NCI-H1694 (cell line): Measurements from ENCODE around the gene ASPSCR1.
"Not testable (repeated sequence)": the region's sequence is repeated elsewhere in the genome, so short reads cannot be mapped to it uniquely, and the experiment has no call there.

Experiments
- DNase-seq: peaks from one replicate; lab custom pipeline; 2025; lab: John Stamatoyannopoulos, UW

Gene ASPSCR1

DNA sequence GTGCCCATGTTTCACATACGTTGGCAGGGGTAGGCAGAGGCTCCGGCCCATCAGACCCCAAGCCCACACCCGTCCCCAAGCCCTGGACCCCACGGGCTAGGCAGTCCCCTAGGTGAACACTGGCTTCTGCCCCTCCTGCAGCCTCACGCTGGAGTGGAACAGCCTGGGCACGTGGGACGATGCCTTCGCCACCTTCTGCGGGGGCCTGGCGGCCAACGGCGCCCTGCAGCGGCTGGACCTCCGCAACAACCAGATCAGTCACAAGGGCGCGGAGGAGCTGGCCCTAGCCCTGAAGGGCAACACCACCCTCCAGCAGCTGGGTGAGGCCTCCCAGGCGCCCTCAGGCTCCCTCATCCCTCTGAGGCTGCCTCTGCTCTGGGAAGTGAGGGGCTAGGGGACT lies 47.4 kb downstream of the ASPSCR1 start:
- DNase-seq: no peak

DNA sequence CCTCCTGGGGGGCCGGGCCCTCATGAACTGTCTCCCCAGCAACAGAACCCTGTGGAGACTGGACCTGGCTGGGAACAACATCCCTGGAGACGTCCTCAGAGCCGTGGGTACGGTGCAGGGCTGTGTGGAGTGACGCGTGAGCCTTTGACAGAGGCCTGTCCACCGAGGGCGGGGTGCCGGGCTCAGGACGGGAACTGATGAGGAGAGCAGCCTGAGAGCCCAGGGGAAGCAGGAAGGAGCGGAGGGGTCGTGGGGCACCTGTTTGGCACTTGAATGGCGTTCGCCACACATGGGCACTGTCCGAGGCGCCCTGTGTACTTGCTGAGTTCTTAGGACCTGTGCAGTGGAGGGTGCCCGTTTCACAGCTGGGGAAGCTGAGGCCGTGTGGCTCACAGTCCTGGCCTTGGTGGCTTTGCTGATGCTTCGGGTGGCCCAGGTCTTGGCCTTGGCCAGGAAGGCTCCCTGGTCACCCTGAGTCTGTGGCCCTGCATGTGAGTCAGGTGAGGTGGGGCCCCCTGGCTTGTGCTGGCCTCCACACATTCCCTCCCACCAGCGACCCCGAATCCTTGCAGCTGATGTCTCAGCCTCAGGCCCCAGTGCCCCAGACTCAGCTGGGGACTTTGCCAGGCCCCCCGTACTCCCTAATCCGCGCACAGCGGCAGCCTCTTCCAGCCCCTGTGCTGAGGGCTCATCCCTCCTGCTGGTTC lies 48.1 kb downstream of the ASPSCR1 start:
- no peak for DNase-seq

DNA sequence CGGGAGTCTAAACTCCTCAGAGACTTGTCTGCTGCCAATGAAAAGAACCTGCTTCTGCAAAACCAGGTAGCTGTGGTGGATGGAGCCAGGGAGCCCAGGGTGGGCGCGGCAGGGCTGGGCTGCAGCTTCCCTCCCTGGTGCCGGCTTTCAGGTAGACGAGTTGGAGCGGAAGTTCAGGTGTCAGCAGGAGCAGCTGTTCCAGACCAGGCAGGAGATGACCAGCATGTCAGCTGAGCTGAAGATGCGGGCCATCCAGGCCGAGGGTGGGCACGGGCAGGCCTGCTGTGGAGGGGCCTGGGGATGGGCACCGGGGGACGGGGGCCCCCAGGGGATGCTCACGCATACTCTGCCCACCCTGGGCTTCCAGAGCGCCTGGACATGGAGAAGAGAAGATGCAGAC lies 50.8 kb downstream of the ASPSCR1 start:
- DNase-seq: no peak

DNA sequence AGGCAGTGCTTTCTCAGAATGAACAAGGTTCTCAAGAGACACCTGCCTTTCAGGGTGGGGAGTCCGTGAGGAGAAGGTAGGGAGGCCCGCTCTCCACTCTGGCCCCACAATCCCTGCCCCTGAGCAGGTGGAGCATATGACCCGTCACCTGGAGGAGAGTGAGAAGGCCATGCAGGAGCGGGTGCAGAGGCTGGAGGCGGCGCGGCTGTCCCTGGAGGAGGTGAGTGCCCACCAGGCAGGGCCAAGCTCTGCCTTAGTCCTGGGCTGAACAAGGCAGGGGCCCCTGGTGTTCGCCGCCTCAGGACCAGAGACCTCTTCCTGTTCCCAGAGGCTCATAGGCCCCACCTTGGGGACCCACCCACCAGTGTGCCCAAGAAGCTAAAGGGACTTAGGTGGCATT lies 51.5 kb downstream of the ASPSCR1 start:
- DNase-seq: no peak

DNA sequence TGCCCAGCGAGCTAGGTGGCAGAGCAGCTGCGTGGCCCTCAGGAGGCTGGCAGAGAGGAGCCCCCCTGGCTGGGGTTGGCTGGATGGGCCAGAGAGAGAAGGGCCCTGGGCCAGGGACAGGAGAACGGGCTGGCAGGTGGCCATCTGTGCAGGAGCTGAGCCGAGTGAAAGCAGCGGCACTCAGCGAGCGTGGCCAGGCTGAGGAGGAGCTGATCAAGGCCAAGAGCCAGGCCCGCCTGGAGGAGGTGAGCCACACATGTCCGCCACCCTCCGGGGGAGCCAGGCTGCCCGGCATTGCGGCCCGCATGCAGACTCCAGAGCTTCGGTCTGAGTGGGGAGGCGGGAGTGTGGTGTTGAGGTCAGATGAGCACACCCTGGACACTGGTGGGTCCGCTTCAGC lies 52.0 kb downstream of the ASPSCR1 start:
- no peak for DNase-seq

DNA sequence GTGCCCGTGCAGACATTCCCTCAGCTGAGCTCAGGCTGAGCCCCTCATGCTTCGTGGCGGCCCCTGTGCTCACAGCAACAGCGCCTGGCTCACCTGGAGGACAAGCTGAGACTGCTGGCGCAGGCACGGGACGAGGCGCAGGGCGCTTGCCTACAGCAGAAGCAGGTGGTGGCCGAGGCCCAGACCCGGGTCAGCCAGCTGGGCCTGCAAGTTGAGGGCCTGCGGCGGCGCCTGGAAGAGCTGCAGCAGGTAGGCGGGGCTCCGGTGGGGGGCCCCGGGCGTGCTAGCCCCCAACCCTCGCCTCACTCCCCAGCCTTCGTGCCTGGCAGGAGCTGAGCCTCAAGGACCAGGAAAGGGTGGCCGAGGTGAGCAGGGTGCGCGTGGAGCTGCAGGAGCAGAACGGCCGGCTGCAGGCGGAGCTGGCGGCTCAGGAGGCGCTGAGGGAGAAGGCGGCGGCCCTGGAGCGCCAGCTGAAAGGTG lies 52.6 kb downstream of the ASPSCR1 start:
- no peak for DNase-seq

DNA sequence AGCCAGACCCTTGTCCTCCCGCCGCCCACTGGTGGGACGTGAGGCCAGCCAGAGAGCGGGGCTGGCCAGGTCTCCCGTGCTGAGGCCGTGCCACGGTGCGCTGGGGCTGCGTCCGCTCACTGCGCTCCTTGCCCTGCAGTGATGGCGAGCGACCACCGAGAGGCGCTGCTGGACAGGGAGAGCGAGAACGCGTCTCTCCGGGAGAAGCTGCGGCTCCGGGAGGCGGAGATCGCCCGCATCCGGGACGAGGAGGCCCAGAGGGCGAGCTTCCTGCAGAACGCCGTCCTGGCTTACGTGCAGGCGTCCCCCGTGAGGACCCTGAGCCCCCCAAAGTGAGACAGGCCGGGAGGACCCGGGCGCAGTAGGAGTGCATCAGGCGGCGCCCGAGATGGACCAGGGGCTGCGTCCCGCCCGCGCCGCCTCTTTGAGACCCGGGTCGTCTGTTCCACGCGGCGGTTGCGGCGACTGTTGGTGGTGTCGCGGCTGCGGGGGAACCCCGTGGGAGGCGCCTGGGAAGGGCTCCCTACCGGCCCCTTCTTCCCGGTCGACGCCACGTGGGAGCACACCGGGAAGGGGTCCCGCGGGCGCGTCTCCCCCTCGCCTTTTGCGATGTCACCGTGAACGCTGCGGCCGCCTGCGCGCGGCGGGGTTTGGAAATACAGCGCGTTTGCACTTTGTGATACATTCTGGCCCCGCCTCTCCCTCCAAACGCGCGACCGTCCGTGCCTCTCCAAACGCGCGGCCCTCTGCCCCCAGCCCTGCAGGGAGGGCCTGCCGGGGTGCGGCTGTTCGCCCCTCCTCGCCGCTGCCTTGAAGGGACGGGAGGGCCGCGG lies 53.3 kb downstream of the ASPSCR1 start:
- peak; percentile 72 for DNase-seq

DNA sequence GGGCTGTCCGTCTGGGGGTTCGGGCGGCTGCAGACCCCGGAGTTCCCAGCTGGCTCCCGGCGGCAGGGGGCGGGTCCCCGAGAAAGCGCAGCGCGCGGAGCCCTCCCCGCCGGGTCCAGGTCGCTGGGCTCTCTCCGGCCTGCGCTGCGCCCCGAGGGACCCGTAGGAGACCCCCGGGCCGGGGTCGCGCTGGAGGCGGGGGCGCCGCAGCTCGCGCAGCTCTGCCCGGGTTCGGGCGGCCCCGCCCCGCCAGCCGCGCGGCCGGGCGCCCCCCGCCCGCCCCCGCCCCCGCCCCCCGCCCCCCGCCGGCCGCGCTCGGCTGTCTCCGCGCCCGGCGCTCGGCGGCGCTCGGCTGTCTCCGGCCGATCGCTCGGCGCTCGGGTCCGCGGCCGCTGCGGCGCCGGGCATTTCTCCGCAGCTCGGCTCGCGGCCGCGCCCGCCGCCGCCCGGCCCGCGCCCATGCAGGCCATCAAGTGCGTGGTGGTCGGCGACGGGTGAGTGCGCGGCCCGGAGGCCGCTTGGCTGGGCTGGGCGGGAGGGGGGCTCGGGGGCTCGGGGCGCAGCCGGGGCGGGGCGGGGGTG lies 54.0 kb downstream of the ASPSCR1 start, which contains the start of gene RAC3:
Gene RAC3 (plus strand): TSS at position 376 of the 582 bp plus-strand sequence. CDS start 84 bp downstream, at position 460.
- DNase-seq: no peak

DNA sequence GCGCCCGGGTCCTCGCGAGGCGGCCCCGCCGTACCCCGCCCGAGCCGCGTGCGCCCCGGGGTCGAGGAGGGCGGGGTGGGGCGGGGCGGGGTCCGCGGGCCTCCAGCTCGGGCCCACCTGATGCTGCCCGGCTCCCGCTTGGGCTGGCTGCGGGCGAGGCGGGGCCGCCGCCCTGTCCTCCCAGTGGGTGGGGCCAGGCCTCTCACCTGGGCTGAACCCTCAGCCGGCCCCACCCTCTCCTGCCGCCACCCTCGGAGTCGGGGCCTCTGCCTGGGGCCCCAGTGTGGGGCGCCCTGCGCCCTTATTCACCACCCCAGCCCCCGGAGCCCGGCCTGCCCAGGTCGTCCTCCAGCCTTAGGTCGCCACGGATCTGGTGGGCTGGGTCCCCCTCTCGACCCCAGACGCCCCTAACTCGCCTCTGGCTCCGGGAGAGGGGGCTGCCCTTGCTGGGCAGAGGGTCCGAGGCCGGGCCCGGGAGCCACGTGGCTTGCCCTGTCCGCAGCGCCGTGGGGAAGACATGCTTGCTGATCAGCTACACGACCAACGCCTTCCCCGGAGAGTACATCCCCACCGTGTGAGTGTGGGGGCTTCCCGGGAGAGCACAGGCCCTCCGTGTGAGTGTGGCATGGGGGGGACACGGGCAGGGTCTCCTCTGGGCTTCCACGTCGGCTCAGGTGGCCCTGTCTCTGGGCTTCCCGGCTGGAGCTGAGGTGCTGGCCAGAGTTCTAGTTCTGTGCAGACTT lies 54.6 kb downstream of the ASPSCR1 start:
- peak; percentile 9 for DNase-seq

DNA sequence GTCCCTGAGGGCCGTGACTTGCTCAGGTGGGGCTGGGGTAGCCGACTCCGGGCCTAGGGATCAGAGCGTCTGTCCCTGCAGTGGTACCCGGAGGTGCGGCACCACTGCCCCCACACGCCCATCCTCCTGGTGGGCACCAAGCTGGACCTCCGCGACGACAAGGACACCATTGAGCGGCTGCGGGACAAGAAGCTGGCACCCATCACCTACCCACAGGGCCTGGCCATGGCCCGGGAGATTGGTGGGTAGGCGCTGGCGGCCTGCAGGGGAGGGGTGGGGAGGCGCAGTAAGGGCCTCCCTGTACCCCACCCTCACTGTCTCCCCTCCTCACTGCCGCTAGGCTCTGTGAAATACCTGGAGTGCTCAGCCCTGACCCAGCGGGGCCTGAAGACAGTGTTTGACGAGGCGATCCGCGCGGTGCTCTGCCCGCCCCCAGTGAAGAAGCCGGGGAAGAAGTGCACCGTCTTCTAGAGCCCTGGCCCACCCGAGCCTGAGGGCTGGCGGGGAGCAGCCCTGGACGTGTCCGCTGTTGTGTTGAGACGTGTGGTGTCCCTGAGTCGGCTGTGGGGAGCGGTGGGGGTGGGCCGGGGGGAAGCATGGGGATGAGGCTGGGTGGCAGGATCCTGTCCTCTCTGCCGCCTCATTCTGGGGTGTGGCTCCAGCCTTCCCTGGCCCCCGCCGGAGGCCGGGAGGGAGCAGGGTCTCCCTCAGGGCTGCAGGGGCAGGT lies 56.1 kb downstream of the ASPSCR1 start:
- DNase-seq: no peak

DNA sequence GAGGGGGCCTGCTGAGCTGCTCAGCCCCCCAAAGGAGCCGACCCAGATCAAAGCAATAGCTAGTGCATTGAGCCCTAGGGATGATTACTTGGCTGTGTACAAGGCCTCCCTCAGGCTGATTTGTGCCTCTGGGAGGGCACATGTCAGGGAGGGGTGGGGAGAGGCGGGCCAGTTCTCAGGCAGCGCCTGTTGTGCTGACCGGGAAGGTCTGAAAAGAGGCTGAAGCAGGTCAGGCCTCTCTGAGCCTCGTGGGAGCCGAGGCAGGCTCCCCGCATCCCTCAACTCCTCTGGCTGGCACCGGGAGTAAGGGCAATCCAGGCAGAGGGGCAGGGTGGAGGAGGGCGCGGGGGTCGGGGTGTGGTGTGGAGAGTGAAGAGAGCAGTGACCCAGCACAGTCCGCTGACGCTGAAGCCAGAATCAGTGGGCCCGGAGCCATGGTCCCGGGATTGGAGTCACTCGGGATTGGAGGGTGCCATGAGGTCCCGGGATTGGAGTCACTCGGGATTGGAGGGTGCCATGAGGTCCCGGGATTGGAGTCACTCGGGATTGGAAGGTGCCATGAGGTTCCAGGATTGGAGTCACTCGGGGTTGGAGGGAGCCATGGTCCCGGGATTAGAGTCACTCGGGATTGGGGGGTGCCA lies 57.1 kb downstream of the ASPSCR1 start:
- no peak for DNase-seq

DNA sequence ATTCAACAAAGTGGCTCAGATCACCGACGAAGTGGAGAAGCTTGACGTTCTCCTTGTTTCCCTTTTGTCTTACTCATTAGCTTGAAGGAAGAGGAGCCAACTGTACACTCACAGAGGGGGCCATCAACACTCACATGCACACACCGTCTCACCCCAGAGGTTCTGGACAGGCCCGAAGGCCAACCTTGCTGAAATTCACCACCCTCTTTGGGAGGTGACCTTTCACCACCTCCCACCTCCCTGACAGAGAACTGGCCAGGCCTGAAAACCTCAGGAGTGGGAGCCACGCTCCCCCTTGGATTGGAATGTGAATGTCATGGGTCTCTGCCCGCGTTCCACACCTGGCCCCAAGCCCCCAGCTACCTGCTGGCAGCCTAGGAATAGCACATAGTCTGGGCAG lies 58.1 kb downstream of the ASPSCR1 start:
- no peak for DNase-seq

DNA sequence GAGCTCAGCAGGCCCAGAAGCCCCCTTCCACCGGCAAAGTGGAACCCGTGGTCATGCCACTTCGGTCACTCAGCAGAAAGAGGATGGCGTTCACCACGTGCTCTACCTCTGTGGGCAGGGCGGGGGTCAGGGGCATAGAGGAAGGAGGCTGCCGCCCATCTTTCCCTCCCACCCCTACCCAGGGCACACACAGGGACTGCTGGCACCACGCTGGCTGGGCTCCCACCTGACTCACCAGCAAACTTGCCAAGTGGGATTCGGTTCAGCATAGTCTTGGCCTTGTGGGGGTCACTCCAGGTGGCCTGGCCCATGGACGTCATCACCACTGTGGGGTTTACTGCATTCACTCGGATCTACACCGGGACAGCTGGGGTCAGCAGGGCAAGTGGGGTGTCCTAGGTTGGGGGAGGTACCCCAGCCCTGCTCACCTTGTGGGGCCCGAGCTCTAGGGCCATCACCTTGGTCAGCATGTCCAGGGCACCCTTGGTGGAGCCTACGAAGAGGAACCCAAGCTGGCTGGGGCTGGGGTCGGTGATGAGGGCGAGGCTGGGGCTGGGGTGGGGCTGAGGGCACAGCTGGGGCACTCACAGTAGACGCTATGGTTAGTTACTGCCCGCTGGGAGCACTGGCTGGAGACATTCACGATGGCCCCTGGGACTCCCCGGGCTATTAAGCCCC lies 58.7 kb downstream of the ASPSCR1 start:
- DNase-seq: no peak

DNA sequence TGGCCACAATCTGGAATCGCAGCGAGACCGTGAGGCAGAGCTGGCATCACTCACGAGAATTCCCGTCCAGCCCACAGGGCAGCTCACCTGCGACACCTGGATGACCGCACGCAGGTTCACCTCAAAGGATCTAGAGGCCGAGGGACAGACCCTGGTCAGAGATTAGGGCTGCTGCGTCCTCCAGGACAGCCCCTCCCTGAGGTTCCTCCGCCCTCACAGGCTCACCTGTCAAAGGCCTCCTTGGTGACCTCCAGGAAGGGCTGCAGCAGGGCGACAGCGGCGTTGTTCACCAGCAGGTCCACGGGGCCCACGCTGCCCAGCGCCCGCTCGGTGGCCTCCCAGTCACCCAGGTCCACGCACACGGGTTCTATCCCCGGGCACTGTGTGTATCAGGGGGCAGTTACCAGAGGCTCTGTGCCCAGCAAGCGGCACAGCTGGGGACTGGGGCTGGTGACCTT lies 59.2 kb downstream of the ASPSCR1 start:
- DNase-seq: no peak

DNA sequence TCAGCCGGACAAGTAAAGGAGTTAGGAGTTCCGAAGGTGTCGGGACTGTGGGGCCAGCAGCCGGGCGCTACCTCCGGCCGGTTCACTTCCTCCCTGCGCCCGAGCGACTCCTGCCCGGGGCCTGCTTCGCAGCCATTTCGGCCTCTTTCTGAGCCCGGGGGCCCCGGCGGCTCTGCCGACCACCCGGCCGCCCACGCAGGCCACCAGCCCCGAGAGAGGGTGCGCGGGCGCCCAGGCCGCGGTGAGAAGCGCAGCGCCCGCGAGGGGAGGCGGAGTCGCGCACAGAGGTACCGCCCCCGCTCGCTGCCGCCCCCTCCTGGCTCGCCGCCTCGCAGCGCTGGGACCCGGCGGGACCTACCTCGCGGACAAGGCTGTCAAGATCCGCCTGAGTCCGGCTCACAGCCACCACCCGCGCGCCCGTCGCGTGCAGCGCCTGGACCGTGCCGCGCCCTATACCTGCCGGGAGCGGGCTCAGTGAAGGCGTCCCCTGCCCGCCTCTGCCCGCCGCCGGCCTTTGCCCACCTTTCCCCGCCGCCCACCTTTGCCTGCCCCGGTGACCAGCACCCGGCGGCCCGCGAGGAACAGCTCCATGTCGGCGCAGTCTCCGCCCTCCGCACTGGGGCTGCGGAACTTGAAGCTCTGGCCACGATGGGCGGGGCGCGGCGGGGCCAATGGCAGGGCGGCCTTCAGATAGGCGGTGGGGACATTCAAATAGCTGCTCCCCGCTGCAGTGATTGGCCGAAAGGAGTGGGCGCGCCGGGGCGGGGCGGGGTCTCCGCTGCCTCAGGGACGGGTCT lies 59.9 kb downstream of the ASPSCR1 start, which contains the start of gene DCXR:
Gene DCXR (minus strand): TSS at position 606 of the 797 bp plus-strand sequence. CDS start 15 bp downstream, at position 591.
- peak; percentile 97 for DNase-seq

DNA sequence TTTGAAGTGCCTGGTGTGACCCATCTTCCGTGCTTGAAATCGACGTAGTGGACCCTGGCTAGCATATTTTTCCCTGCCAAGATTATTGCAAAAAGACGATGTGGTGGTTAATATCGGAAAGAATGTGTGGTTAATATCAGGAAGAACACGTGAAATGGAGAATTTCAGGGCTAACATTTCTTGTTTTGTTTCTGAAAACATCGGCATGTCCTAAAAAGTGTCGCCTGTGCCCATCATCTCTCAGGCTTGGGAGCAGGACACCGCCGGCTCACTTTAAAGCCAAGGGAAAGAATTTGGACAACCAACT lies 60.4 kb downstream of the ASPSCR1 start:
- no peak for DNase-seq

DNA sequence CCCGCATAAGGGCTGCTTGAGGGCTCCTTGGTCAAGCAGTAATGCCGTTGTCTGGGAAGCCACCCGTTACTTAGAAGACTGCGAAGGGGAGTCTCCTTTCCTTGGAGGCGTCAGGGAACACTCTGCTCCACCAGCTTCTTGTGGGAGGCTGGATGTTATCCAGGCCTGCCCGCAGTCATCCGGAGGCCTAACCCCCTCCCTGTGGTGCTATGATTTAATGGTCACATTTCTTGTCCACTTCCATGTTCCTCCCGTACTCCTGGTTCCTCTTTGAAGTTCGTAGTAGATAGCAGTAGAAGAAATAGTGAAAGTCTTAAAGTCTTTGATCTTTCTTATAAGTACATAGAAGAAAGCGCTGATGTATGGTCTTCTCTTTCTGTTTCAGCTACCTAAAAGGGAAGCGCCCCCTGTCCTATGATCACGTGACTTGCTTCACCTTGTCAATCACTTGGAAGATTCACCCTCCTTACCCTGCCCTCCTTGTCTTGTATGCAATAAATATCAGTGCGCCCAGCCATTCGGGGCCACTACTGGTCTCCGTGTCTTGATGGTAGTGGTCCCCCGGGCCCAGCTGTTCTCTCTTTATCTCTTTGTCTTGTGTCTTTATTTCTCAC lies 61.5 kb downstream of the ASPSCR1 start:
- DNase-seq: not testable (repeated sequence)

DNA sequence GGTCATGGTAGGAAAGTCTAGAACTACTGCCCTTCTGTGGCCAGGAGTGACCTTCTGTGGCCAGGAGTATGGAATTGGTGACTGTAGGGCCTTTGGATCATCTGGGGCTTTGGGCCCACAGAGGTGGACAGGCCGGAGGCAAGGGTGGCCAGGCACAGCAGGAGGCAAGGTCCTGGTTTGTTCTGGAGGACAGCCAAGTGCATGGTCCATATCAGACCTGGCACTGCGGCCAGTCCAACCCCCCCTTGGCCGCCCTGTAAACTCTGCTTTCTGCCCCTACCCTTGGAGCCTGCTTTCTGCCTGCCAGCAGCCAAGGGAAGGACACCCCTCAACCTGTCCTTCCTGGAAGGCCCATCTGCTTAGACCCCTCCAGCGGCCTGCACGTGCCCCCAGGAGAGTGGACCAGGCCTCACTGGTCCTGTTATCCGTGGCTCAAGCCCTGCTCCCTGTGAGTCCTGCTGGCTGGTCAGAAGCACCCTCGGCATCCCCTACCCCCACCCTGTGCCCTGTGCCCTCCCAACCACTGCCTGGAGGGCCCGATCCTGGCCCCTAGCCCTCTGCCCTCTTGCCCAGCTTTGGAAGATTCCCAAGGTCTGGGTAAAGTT lies 62.4 kb downstream of the ASPSCR1 start:
- no peak for DNase-seq
